Nephron progenitor cell (in vitro differentiated cells): ENCODE results near the gene HOXC13.
A peak's percentile ranks its signal among the peaks of the same experiment; 100 is the strongest.

Experiments used
- DNase-seq: peaks from one replicate; pipeline ENCODE4 v3.0.0; 2021
- H3K27ac Mint-ChIP-seq: 2 replicates; pipeline ENCODE4 v1.8.0; 2021; ENCODE audit warnings: mild to moderate bottlenecking, moderate library complexity, mixed read lengths
- H3K27me3 Mint-ChIP-seq: 2 replicates; pipeline ENCODE4 v1.8.0; 2021; ENCODE audit warnings: mild to moderate bottlenecking, low read depth, mixed read lengths; ENCODE audit not compliant: poor library complexity
- H3K36me3 Mint-ChIP-seq: 2 replicates; pipeline ENCODE4 v1.8.0; 2021; ENCODE audit warnings: low read depth, mixed read lengths
- H3K4me1 Mint-ChIP-seq: 2 replicates; pipeline ENCODE4 v1.8.0; 2021; ENCODE audit warnings: mixed read lengths
- H3K4me3 Mint-ChIP-seq: 2 replicates; pipeline ENCODE4 v1.8.0; 2021; ENCODE audit warnings: mild to moderate bottlenecking, moderate library complexity, mixed read lengths
- H3K9me3 Mint-ChIP-seq: 2 replicates; pipeline ENCODE4 v1.8.0; 2021; ENCODE audit warnings: mild to moderate bottlenecking, moderate library complexity, mixed read lengths
- TF ChIP-seq, protein P1 (sequence below): fragments of 200-600 bp; sonication (generic); IDR thresholded peaks from 2 replicates; pipeline ENCODE4 v1.5.0; 2021; ENCODE audit warnings: antibody characterized with exemption

HOXC13 gene

GRCh38 chr12:53938326-53939140 is at the start of gene HOXC13:
Gene HOXC13 (plus strand): TSS chr12:53938831. CDS start chr12:53938907, 76 bp downstream.
- DNase-seq = peak; percentile 90
- Mint-ChIP-seq H3K36me3 (no peaks in the 10 kb centered on the region), H3K27ac (no peak within 1 kb of the TSS), H3K4me3 (no peak within 1 kb of the TSS), H3K4me1 (peaks cover 6% of the 10 kb centered on the region), H3K9me3 (peaks cover 12% of the 10 kb centered on the region), H3K27me3 (peaks cover 100% of the 10 kb centered on the region)
- TF ChIP-seq, protein P1, sequence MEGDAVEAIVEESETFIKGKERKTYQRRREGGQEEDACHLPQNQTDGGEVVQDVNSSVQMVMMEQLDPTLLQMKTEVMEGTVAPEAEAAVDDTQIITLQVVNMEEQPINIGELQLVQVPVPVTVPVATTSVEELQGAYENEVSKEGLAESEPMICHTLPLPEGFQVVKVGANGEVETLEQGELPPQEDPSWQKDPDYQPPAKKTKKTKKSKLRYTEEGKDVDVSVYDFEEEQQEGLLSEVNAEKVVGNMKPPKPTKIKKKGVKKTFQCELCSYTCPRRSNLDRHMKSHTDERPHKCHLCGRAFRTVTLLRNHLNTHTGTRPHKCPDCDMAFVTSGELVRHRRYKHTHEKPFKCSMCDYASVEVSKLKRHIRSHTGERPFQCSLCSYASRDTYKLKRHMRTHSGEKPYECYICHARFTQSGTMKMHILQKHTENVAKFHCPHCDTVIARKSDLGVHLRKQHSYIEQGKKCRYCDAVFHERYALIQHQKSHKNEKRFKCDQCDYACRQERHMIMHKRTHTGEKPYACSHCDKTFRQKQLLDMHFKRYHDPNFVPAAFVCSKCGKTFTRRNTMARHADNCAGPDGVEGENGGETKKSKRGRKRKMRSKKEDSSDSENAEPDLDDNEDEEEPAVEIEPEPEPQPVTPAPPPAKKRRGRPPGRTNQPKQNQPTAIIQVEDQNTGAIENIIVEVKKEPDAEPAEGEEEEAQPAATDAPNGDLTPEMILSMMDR = no peak

DNA sequence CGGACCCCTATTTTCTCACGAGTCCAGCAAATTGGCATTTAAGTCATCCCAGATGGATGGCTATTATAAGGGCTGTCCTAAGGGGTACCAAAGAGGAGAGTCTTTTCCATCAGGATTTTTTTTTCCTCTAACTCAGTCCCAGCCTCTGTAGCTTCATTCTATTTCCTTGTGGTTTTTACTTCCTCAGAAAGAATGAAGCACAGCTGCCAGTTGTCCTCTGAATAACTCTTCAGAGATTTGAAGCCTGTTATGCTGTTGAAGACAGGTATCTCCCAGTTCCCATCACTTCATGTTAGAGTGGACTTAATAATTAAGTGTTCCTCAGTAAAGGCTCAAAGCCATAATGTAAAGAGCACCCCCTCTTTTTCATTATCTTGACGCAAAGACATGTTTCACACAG is 48.5 kb upstream of the HOXC13 start:
- Mint-ChIP-seq H3K4me3 (no peak overlapping the region), H3K9me3 (no peaks in the 10 kb centered on the region), H3K27ac (no peak overlapping the region), H3K4me1 (no peaks in the 10 kb centered on the region), H3K36me3 (no peaks in the 10 kb centered on the region), H3K27me3 (peaks cover 87% of the 10 kb centered on the region)
- TF ChIP-seq, protein P1 = no peak
- DNase-seq = no peak

DNA sequence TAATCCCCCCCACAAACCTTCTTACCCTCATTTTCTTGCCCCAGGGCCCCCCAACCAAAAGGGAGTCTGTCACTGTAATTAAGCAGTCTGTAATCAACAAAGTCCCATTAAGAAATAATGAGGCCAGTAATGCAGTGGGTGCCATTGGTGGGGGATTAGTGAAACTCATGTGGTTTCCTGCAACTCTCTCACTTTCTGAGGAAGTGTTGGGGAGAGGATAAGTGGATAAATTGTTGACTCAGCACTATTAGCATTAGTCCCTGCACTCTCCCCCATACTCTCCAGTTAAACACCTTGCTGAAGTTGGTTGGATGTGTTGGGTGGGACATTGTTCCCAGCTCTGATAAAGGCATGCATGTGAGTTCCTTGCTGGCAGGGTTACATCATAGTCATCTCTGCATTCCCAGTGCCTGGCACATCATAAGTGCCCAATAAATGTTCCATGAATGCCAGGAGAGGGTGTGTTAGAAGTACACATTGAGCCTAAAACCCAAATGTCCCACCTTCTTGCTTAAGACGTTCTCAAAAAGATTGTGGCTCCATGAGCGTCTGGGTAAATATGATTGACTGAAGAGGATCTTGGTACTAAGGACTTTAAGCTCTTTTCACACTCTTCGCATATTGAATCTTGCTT is 45.8 kb upstream of the HOXC13 start:
- H3K9me3 Mint-ChIP-seq = no peaks in the 10 kb centered on the region
- H3K4me3 Mint-ChIP-seq = no peak overlapping the region
- no peaks in the 10 kb centered on the region for H3K36me3 Mint-ChIP-seq
- H3K4me1 Mint-ChIP-seq = no peaks in the 10 kb centered on the region
- peaks cover 99% of the 10 kb centered on the region for H3K27me3 Mint-ChIP-seq
- TF ChIP-seq, protein P1 = no peak
- DNase-seq = no peak
- no peak overlapping the region for H3K27ac Mint-ChIP-seq

GRCh38 chr12:53899230-53899629 is 39.4 kb upstream of the HOXC13 start:
- no peak for DNase-seq
- Mint-ChIP-seq H3K4me3 (no peak overlapping the region), H3K27ac (no peak overlapping the region), H3K9me3 (no peaks in the 10 kb centered on the region), H3K36me3 (no peaks in the 10 kb centered on the region), H3K27me3 (peaks cover 98% of the 10 kb centered on the region), H3K4me1 (no peaks in the 10 kb centered on the region)
- TF ChIP-seq, protein P1 = no peak

GRCh38 chr12:53907103-53907502 is 31.5 kb upstream of the HOXC13 start:
- no peaks in the 10 kb centered on the region for H3K36me3 Mint-ChIP-seq
- H3K4me3 Mint-ChIP-seq = no peak overlapping the region
- TF ChIP-seq, protein P1 = no peak
- H3K27me3 Mint-ChIP-seq = peaks cover 62% of the 10 kb centered on the region
- H3K9me3 Mint-ChIP-seq = no peaks in the 10 kb centered on the region
- DNase-seq = no peak
- no peaks in the 10 kb centered on the region for H3K4me1 Mint-ChIP-seq
- no peak overlapping the region for H3K27ac Mint-ChIP-seq
